Tibial nerve (tissue), 4 donors: ENCODE measurements around the gene INSYN2B. TPM values are rescaled to one million over a fixed set of nuclear protein-coding genes. Genes with fewer than 3 reads are reported as not detected.

Experiments used
- DNase-seq, 2 donors: peaks; one replicate each; pipeline ENCODE4 v3.0.0-alpha.2; 2019; ENCODE audit warnings: low spot score in 2 of 2
- H3K27ac ChIP-seq, 4 donors: fragments of 200-600 bp; sonication (generic) in 3 of 4; one replicate each; pipeline ENCODE4 v1.5.1; 2017 to 2019; ENCODE audit warnings: mild to moderate bottlenecking in 1 of 4
- H3K27me3 ChIP-seq, 2 donors: fragments of 200-600 bp; sonication (generic) in 1 of 2; one replicate each; pipeline versions ENCODE4 v1.5.1 to v1.6.0; 2017 to 2019
- H3K36me3 ChIP-seq, 3 donors: fragments of 200-600 bp; sonication (generic); one replicate each; pipeline ENCODE4 v1.5.1; 2018 to 2019
- H3K4me1 ChIP-seq, 4 donors: fragments of 200-600 bp; sonication (generic) in 3 of 4; one replicate each; pipeline ENCODE4 v1.5.1; 2017 to 2019
- H3K4me3 ChIP-seq, 4 donors: fragments of 200-600 bp; sonication (generic) in 3 of 4; one replicate each; pipeline ENCODE4 v1.5.1; 2017 to 2019; ENCODE audit warnings: mild to moderate bottlenecking in 1 of 4, moderate library complexity in 1 of 4
- H3K9me3 ChIP-seq, 4 donors: fragments of 200-600 bp; sonication (generic) in 3 of 4; one replicate each; pipeline ENCODE4 v1.5.1; 2017 to 2019
- CTCF ChIP-seq, 5 experiments: fragments of 200-600 bp in 3 of 5; fragments of 450-650 bp in 2 of 5; sonication (generic) in 3 of 5; IDR thresholded peaks; one replicate each; pipeline ENCODE4 v1.5.1; 2016 to 2019; ENCODE audit warnings: antibody characterized with exemption in 5 of 5, mild to moderate bottlenecking in 3 of 5, moderate library complexity in 2 of 5
- EP300 ChIP-seq, 2 donors: sonication (generic); formaldehyde crosslinking; IDR thresholded peaks; one replicate each; pipeline ENCODE4 v1.6.1; 2017; ENCODE audit warnings: antibody characterized with exemption in 2 of 2, mild to moderate bottlenecking in 1 of 2
- POLR2A ChIP-seq, 2 donors: fragments of 450-650 bp; IDR thresholded peaks; one replicate each; pipeline ENCODE4 v1.6.1; 2017; ENCODE audit warnings: antibody characterized with exemption in 2 of 2, mild to moderate bottlenecking in 2 of 2, moderate library complexity in 2 of 2
- WGBS, 2 donors: methylation state at CpG; one replicate each; pipeline ENCODE4 v1.1.5; 2018; 5-methylcytosine and 5-hydroxymethylcytosine counted together
- total RNA-seq, 4 donors: library from RNA; depleted of rRNA; stranded (reverse); fragments of >200 nt; gene quantifications; one replicate each; pipeline ENCODE4 v1.1.0, GENCODE V29; 2016

Gene INSYN2B
- total RNA-seq, 4 donors from 2014 or later: 0.60 to 4.2 TPM; not detected in 2

GRCh38 chr5:169897481-169897880, 82.8 kb downstream of the INSYN2B start:
- H3K4me3 ChIP-seq: no peak overlapping the region
- WGBS, 2 donors: 87 to 95% methylated on average over 4 of the region's 4 CpGs
- no peaks in the 10 kb centered on the region for H3K9me3 ChIP-seq
- no peak for DNase-seq
- no peaks in the 10 kb centered on the region for H3K36me3 ChIP-seq
- no peaks in the 10 kb centered on the region for H3K27me3 ChIP-seq
- no peak overlapping the region for H3K27ac ChIP-seq
- no peaks in the 10 kb centered on the region for H3K4me1 ChIP-seq
- TF ChIP-seq EP300 (IDR thresholded peaks at IDR 0.05) (no peak), CTCF (IDR thresholded peaks at IDR 0.05) (no peak), POLR2A (IDR thresholded peaks at IDR 0.05) (no peak)

DNA sequence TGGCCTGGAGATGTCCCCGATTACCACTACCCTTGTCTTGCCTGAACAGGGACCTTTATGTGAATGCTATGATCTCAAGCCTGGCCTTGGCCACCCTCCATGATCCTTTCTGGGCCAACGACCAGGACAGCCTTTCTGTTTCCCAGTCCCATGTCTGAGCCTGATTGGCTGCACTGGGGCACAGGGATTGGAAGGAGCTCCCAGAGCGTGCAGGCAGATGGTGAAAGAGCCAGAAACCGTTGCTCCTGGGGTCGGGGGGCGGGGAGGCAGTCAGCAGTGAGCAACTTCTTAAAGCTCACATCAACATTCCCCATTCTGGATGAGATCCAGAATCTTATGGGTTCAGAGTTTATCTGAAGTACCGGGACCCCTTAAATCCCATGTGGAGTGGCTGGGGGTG, 84.4 kb downstream of the INSYN2B start:
- no peaks in the 10 kb centered on the region for H3K27me3 ChIP-seq
- no peaks in the 10 kb centered on the region for H3K4me1 ChIP-seq
- no peak for DNase-seq
- H3K36me3 ChIP-seq: no peaks in the 10 kb centered on the region
- H3K27ac ChIP-seq: no peak overlapping the region
- TF ChIP-seq EP300 (IDR thresholded peaks at IDR 0.05) (no peak), CTCF (IDR thresholded peaks at IDR 0.05) (no peak), POLR2A (IDR thresholded peaks at IDR 0.05) (no peak)
- H3K9me3 ChIP-seq: no peaks in the 10 kb centered on the region
- no peak overlapping the region for H3K4me3 ChIP-seq
- 29 to 33% methylated on average over 7 of the region's 7 CpGs for WGBS, 2 donors

GRCh38 chr5:169893571-169893970, 86.7 kb downstream of the INSYN2B start:
- Histone ChIP-seq H3K27ac (no peak overlapping the region), H3K36me3 (no peaks in the 10 kb centered on the region), H3K27me3 (no peaks in the 10 kb centered on the region), H3K4me3 (no peak overlapping the region), H3K9me3 (no peaks in the 10 kb centered on the region), H3K4me1 (no peaks in the 10 kb centered on the region)
- WGBS, 2 donors: 28 to 30% methylated on average over 2 of the region's 2 CpGs
- TF ChIP-seq POLR2A (IDR thresholded peaks at IDR 0.05) (no peak), EP300 (IDR thresholded peaks at IDR 0.05) (no peak), CTCF (IDR thresholded peaks at IDR 0.05) (no peak)
- no peak for DNase-seq

GRCh38 chr5:169893010-169893409, 87.3 kb downstream of the INSYN2B start:
- no peak overlapping the region for H3K27ac ChIP-seq
- no peak overlapping the region for H3K4me3 ChIP-seq
- H3K4me1 ChIP-seq: no peaks in the 10 kb centered on the region
- no peak for DNase-seq
- H3K27me3 ChIP-seq: no peaks in the 10 kb centered on the region
- no peak for TF ChIP-seq POLR2A (IDR thresholded peaks at IDR 0.05)
- no peak for TF ChIP-seq EP300 (IDR thresholded peaks at IDR 0.05)
- TF ChIP-seq CTCF (IDR thresholded peaks at IDR 0.05): no peak
- H3K36me3 ChIP-seq: no peaks in the 10 kb centered on the region
- no peaks in the 10 kb centered on the region for H3K9me3 ChIP-seq

- Histone ChIP-seq H3K4me3 (no peak overlapping the region), H3K9me3 (no peaks in the 10 kb centered on the region), H3K36me3 (no peaks in the 10 kb centered on the region), H3K4me1 (no peaks in the 10 kb centered on the region), H3K27ac (no peak overlapping the region), H3K27me3 (no peaks in the 10 kb centered on the region)
- 72 to 74% methylated on average over 4 of the region's 4 CpGs for WGBS, 2 donors
- no peak for DNase-seq
- TF ChIP-seq CTCF (IDR thresholded peaks at IDR 0.05) (no peak), EP300 (IDR thresholded peaks at IDR 0.05) (no peak), POLR2A (IDR thresholded peaks at IDR 0.05) (no peak)
These were observed 90.7 kb downstream of the INSYN2B start for GRCh38 chr5:169889572-169889971.
